C4-2B (cell line): ENCODE measurements around the gene TTC9.

Experiments
- H3K27ac ChIP-seq: fragments of 450-650 bp; 2 replicates; pipeline ENCODE4 v1.5.1; 2017
- ZFX ChIP-seq: fragments of 450-650 bp; IDR thresholded peaks from 2 replicates; pipeline ENCODE4 v1.6.1; 2017
- TF ChIP-seq, protein P1 (sequence below): fragments of 450-650 bp; conservative IDR thresholded peaks from 2 replicates; pipeline ENCODE4 v1.5.1; 2017; ENCODE audit warnings: mild to moderate bottlenecking

The TTC9 gene

DNA sequence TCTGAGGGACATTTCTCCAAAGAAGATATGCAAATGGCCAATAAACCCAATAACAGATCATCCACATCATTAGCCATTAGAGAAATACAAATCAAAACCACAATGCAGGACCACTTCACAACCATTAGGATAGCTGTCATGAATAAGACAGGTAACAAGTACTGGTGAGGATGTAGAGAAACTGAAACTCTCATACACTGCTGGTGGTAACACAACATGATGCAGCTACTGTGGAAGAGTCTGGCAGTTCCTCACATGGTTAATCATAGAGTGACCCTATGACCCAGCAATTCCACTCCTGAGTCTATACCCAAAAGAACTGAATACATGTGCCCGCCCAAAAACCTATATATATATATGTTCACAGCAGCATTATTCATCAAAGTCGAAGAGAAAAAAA, 39.0 kb downstream of the TTC9 start:
- TF ChIP-seq, protein P1, sequence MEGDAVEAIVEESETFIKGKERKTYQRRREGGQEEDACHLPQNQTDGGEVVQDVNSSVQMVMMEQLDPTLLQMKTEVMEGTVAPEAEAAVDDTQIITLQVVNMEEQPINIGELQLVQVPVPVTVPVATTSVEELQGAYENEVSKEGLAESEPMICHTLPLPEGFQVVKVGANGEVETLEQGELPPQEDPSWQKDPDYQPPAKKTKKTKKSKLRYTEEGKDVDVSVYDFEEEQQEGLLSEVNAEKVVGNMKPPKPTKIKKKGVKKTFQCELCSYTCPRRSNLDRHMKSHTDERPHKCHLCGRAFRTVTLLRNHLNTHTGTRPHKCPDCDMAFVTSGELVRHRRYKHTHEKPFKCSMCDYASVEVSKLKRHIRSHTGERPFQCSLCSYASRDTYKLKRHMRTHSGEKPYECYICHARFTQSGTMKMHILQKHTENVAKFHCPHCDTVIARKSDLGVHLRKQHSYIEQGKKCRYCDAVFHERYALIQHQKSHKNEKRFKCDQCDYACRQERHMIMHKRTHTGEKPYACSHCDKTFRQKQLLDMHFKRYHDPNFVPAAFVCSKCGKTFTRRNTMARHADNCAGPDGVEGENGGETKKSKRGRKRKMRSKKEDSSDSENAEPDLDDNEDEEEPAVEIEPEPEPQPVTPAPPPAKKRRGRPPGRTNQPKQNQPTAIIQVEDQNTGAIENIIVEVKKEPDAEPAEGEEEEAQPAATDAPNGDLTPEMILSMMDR = no peak
- no peak for TF ChIP-seq ZFX
- H3K27ac ChIP-seq = no peak overlapping the region

DNA sequence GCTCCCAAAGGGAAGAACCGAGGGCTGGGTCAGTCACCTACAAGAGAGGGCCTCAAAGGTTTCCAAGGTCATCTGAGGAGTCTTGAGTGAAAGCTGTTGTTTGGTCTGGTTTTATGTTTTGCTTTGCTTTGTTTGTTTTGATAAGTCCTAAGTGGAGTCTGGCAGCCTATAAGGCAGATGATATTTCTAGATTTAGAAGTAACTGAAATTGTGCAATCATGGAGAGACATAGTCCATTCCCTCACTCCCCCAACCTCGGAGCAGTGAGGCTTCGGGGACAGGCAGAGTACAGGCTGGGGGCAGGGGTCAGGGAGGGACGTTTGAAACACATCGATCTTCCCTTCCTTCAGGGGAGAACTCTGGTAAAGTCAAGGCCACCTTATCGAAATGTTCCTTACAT, 42.3 kb downstream of the TTC9 start:
- no peak for TF ChIP-seq ZFX
- TF ChIP-seq, protein P1 = no peak
- H3K27ac ChIP-seq = no peak overlapping the region

DNA sequence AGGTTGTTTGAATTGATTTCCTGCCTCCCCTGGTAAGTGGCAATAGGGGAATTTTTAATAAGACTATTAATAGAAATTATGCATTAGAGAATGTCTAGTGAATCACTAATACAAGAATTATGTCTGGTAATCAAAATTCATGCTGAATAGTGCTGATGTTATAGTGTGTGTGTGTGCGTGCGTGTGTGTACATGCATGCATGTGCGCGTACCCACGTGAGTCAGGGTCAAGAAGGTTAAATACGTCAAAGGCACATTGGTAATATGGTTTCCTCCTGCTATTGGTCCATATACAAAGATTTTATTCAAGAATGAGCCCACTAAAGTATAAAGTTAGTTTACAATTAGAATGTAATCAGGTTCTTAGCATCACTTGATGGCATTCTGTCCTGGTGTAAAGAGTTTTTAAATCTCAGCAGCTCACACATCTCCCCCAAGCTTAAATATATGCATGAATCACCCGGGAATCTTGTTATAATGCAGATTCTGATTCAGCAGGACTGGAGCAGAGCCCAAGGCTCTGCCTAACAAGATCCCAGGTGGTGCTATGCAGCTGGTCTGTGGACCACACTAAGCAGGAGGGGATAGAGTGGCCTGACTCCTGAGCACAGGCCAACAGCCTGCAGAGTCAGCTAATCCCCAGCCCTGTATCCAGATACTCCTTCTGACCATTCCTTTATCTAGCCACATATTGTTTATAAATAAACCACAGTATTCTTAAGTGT, 43.9 kb downstream of the TTC9 start:
- H3K27ac ChIP-seq = no peak overlapping the region
- no peak for TF ChIP-seq ZFX
- TF ChIP-seq, protein P1 = no peak

DNA sequence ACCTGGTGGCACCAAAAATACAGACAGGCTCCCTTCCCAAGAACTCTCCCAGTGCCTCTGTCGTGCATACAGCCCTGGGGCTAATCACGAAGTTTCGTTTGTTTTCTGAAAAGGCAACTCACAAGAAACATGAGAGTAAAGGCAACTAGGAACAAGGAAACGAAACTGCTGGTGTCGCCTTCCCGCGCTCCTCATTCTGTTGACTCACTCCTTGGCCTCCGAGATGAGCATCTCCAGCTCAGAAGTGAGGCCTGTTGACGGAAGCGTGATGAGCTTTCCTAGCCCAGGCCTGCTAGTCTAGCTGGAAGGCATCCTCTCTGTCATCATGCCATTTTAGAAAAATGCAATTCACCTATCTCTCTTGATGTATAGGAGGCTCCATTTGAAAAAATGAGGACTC, 50.5 kb downstream of the TTC9 start:
- no peak overlapping the region for H3K27ac ChIP-seq

DNA sequence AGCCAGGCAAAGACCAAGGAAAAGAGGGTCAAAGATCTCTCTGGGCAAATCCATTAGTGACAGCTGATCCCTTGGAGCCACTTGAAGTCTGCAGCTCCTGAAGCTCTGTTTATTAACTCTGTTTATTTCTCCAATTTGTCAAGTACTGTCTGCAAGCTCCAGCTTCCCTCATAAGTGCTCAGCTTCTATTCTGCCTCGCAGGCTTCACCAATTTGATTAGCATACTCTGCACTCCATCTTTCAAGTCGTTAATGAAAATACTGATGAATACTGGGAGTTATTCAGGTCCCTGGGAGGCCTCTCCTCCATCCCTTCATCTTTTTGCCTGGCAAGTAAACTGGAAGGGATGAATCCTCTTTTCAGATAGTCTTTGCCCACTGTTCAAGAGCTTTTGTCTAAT, 54.3 kb downstream of the TTC9 start:
- TF ChIP-seq ZFX = no peak
- TF ChIP-seq, protein P1 = no peak

More for the DNA sequence above, 50.5 kb downstream of the TTC9 start:
- TF ChIP-seq, protein P1 = no peak
- TF ChIP-seq ZFX = no peak

DNA sequence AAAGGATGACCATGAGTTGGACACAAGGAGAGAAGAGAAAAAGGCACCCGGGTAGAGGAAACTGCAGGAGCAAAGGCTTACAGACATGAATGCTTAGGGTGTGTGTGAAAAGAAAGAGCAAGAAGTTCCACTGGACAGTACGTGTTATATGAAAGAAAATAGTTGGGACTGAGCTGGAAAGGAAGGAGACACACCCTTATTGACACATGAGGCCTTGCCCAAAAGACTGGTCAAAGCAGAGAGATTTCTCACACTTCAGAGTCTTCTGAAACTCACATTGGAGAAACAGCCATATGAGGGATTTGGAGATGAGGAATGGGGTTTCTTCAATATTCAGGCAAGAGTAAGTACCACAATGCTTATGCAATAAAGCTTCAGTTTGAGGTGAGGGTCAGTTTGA, 56.0 kb downstream of the TTC9 start:
- TF ChIP-seq, protein P1 = no peak
- no peak for TF ChIP-seq ZFX
- H3K27ac ChIP-seq = no peak overlapping the region

More for the DNA sequence above, 54.3 kb downstream of the TTC9 start:
- H3K27ac ChIP-seq = no peak overlapping the region

DNA sequence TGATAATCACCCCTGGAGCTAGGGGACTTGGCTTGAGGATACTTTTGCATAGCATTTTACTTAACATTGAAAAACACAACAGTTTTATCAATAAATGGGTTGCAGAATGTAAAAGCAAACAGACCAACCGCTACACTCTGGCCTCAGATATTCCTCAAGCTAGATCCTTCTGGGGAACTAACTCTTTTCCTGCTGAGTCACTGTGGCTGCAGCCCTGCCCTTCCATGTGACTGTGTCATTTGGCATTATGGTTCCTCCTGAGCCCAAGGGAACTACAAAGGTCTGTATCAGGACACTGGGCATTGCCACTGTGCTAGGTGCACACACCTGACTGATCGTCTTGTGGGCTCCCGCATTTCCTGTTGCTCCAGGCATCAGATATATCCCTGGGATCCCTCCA, 56.6 kb downstream of the TTC9 start:
- H3K27ac ChIP-seq = no peak overlapping the region
- TF ChIP-seq, protein P1 = no peak
- TF ChIP-seq ZFX = no peak
